Neural progenitor cell (in vitro differentiated cells): ENCODE measurements around the gene DCTN4. TPM values are rescaled to one million over a fixed set of nuclear protein-coding genes. Genes with fewer than 3 reads are reported as not detected.

Experiments
- DNase-seq: peaks from one replicate; pipeline ENCODE4 v3.0.0-alpha.2; 2016; ENCODE audit warnings: low spot score
- H2AFZ ChIP-seq: fragments of 200-600 bp; sonication (generic); replicated peaks from 2 replicates; pipeline ENCODE4 v1.6.1; 2016; ENCODE audit warnings: antibody characterized with exemption
- H3F3A ChIP-seq: fragments of 200-600 bp; sonication (generic); 2 replicates; pipeline ENCODE4 v1.6.1; 2016; ENCODE audit warnings: antibody characterized with exemption, low read depth
- H3K27ac ChIP-seq: fragments of 200-600 bp; sonication (generic); 2 replicates; pipeline ENCODE4 v1.5.1; 2016; ENCODE audit warnings: mild to moderate bottlenecking
- H3K27me3 ChIP-seq: fragments of 200-600 bp; sonication (generic); 2 replicates; pipeline ENCODE4 v1.6.1; 2016; ENCODE audit warnings: mild to moderate bottlenecking, moderate library complexity
- H3K36me3 ChIP-seq: fragments of 200-600 bp; sonication (generic); 2 replicates; pipeline ENCODE4 v1.5.1; 2016
- H3K4me1 ChIP-seq: fragments of 200-600 bp; sonication (generic); 2 replicates; pipeline ENCODE4 v1.6.1; 2016; ENCODE audit warnings: mixed run types
- H3K4me2 ChIP-seq: fragments of 200-600 bp; sonication (generic); 2 replicates; pipeline ENCODE4 v1.6.1; 2016
- H3K4me3 ChIP-seq: fragments of 200-600 bp; sonication (generic); 2 replicates; pipeline ENCODE4 v1.5.1; 2016
- H3K79me2 ChIP-seq: fragments of 200-600 bp; sonication (generic); 2 replicates; pipeline ENCODE4 v1.6.1; 2016; ENCODE audit warnings: low read depth
- H3K9ac ChIP-seq: fragments of 200-600 bp; sonication (generic); 2 replicates; pipeline ENCODE4 v1.6.1; 2016
- H3K9me3 ChIP-seq: fragments of 200-600 bp; sonication (generic); 2 replicates; pipeline ENCODE4 v1.5.1; 2016; ENCODE audit warnings: low read depth
- H4K20me1 ChIP-seq: fragments of 200-600 bp; sonication (generic); 2 replicates; pipeline ENCODE4 v1.6.1; 2016; ENCODE audit warnings: low read depth
- H3K27ac Mint-ChIP-seq: 3 replicates; pipeline ENCODE4 v1.8.0; 2021; ENCODE audit warnings: mixed read lengths
- H3K27me3 Mint-ChIP-seq: 2 replicates; pipeline ENCODE4 v1.8.0; 2022; ENCODE audit warnings: low read depth, mild to moderate bottlenecking, inconsistent platforms, moderate library complexity, mixed read lengths; ENCODE audit not compliant: insufficient read depth
- H3K36me3 Mint-ChIP-seq: 3 replicates; pipeline ENCODE4 v1.8.0; 2021; ENCODE audit warnings: mixed read lengths
- H3K4me1 Mint-ChIP-seq: 3 replicates; pipeline ENCODE4 v1.8.0; 2021; ENCODE audit warnings: mixed read lengths
- H3K4me3 Mint-ChIP-seq: 3 replicates; pipeline ENCODE4 v1.8.0; 2021; ENCODE audit warnings: mild to moderate bottlenecking, moderate library complexity, mixed read lengths
- H3K9me3 Mint-ChIP-seq: 3 replicates; pipeline ENCODE4 v1.8.0; 2020; ENCODE audit warnings: mixed read lengths
- CTCF ChIP-seq: fragments of 200-600 bp; sonication (generic); IDR thresholded peaks from 2 replicates; pipeline ENCODE4 v1.5.1; 2017; ENCODE audit warnings: antibody characterized with exemption, mild to moderate bottlenecking
- EZH2 ChIP-seq: fragments of 200-600 bp; sonication (generic); IDR thresholded peaks from 2 replicates; pipeline ENCODE4 v1.6.1; 2017; ENCODE audit warnings: antibody characterized with exemption, mild to moderate bottlenecking, moderate library complexity
- EZH2phosphoT487 ChIP-seq: fragments of 200-600 bp; sonication (generic); IDR thresholded peaks from 2 replicates; pipeline ENCODE4 v1.6.1; 2017; ENCODE audit warnings: antibody characterized with exemption
- total RNA-seq: library from RNA; depleted of rRNA; stranded (reverse); fragments of >200 nt; gene quantifications from 2 replicates; pipeline ENCODE4 v1.2.3, GENCODE V29; 2015; ENCODE audit warnings: low replicate concordance

The DCTN4 gene
- total RNA-seq, 1 donor from 2014 or later: 65.8 TPM

GRCh38 chr5:150782850-150783249, 24.0 kb upstream of the DCTN4 start:
- Histone ChIP-seq H3K36me3 (no peaks in the 10 kb centered on the region), H3K4me1 (peaks cover 28% of the 10 kb centered on the region), H3K27me3 (peaks cover 8% of the 10 kb centered on the region), H3K4me3 (no peak overlapping the region), H3K4me2 (no peak overlapping the region), H3K9ac (no peak overlapping the region), H3F3A (peaks cover 23% of the 10 kb centered on the region), H4K20me1 (no peaks in the 10 kb centered on the region), H3K79me2 (peaks cover 51% of the 10 kb centered on the region), H3K27ac (no peak overlapping the region), H3K9me3 (no peaks in the 10 kb centered on the region), H2AFZ (no peak overlapping the region)
- H3K27ac Mint-ChIP-seq: no peak overlapping the region
- TF ChIP-seq CTCF (no peak), EZH2phosphoT487 (no peak), EZH2 (no peak)
- no peak overlapping the region for H3K4me3 Mint-ChIP-seq
- H3K9me3 Mint-ChIP-seq: peaks cover 7% of the 10 kb centered on the region
- peaks cover 14% of the 10 kb centered on the region for H3K4me1 Mint-ChIP-seq
- H3K27me3 Mint-ChIP-seq: peaks cover 6% of the 10 kb centered on the region
- H3K36me3 Mint-ChIP-seq: peaks cover 2% of the 10 kb centered on the region
- no peak for DNase-seq

- DNase-seq: peak; percentile 20
- Histone ChIP-seq H2AFZ (no peak overlapping the region), H3K9ac (no peak overlapping the region), H3K27ac (no peak overlapping the region), H3K4me1 (peaks cover 30% of the 10 kb centered on the region), H3K9me3 (no peaks in the 10 kb centered on the region), H3K27me3 (peaks cover 8% of the 10 kb centered on the region), H3F3A (peaks cover 27% of the 10 kb centered on the region), H3K4me3 (no peak overlapping the region), H3K79me2 (peaks cover 44% of the 10 kb centered on the region), H3K36me3 (no peaks in the 10 kb centered on the region), H3K4me2 (peak overlapping the region; percentile 46), H4K20me1 (no peaks in the 10 kb centered on the region)
- H3K4me3 Mint-ChIP-seq: no peak overlapping the region
- peaks cover 18% of the 10 kb centered on the region for H3K4me1 Mint-ChIP-seq
- H3K27ac Mint-ChIP-seq: no peak overlapping the region
- TF ChIP-seq CTCF: no peak
- no peak for TF ChIP-seq EZH2
- no peak for TF ChIP-seq EZH2phosphoT487
- peaks cover 7% of the 10 kb centered on the region for H3K9me3 Mint-ChIP-seq
- peaks cover 2% of the 10 kb centered on the region for H3K36me3 Mint-ChIP-seq
- peaks cover 6% of the 10 kb centered on the region for H3K27me3 Mint-ChIP-seq
Measured at GRCh38 chr5:150781706-150782614, 23.1 kb upstream of the DCTN4 start.

- H3K9me3 ChIP-seq: no peaks in the 10 kb centered on the region
- H3K27ac ChIP-seq: no peak overlapping the region
- H3K79me2 ChIP-seq: peaks cover 33% of the 10 kb centered on the region
- peaks cover under 1% of the 10 kb centered on the region for H3K36me3 Mint-ChIP-seq
- H3K27me3 ChIP-seq: peaks cover 8% of the 10 kb centered on the region
- H3K4me1 Mint-ChIP-seq: peaks cover 18% of the 10 kb centered on the region
- no peak overlapping the region for H3K27ac Mint-ChIP-seq
- H3K9me3 Mint-ChIP-seq: peaks cover 4% of the 10 kb centered on the region
- no peak overlapping the region for H3K4me2 ChIP-seq
- H3F3A ChIP-seq: peaks cover 27% of the 10 kb centered on the region
- H3K4me3 Mint-ChIP-seq: no peak overlapping the region
- no peak for DNase-seq
- H3K27me3 Mint-ChIP-seq: peaks cover 6% of the 10 kb centered on the region
- no peak overlapping the region for H3K9ac ChIP-seq
- H4K20me1 ChIP-seq: no peaks in the 10 kb centered on the region
- no peaks in the 10 kb centered on the region for H3K36me3 ChIP-seq
- no peak overlapping the region for H2AFZ ChIP-seq
- H3K4me3 ChIP-seq: no peak overlapping the region
- H3K4me1 ChIP-seq: peaks cover 30% of the 10 kb centered on the region
- no peak for TF ChIP-seq CTCF
- TF ChIP-seq EZH2phosphoT487: no peak
- no peak for TF ChIP-seq EZH2
Measured at GRCh38 chr5:150780816-150781221, 22.0 kb upstream of the DCTN4 start.
